GM12878 (cell line): Measurements from ENCODE around the gene EPS8.

ENCODE experiments used
- BRCA1 ChIP-seq: IDR thresholded peaks from 2 replicates; pipeline ENCODE4 v1.6.1; 2011; ENCODE audit warnings: low read depth, low read length, improper control_type of control experiment
- EZH2 ChIP-seq: IDR thresholded peaks from 2 replicates; pipeline ENCODE4 v1.6.1; 2012; ENCODE audit warnings: low read depth, mild to moderate bottlenecking, control low read depth, inconsistent platforms, low read length, borderline replicate concordance; ENCODE audit not compliant: control insufficient read depth
- POLR2A ChIP-seq: IDR thresholded peaks from 2 replicates; pipeline ENCODE4 v1.6.1; 2011; ENCODE audit warnings: low read depth, mild to moderate bottlenecking, low read length
- POLR2AphosphoS5 ChIP-seq: IDR thresholded peaks from 2 replicates; pipeline ENCODE4 v1.6.1; 2011; ENCODE audit warnings: mild to moderate bottlenecking, low read length, inconsistent platforms
- RAD21 ChIP-seq: IDR thresholded peaks from 2 replicates; pipeline ENCODE4 v1.6.1; 2011; ENCODE audit warnings: mild to moderate bottlenecking, low read depth, low read length, moderate library complexity; ENCODE audit not compliant: insufficient read depth
- SIX5 ChIP-seq: IDR thresholded peaks from 2 replicates; pipeline ENCODE4 v1.6.1; 2011; ENCODE audit warnings: mild to moderate bottlenecking, low read depth, low read length, moderate library complexity; ENCODE audit not compliant: severe bottlenecking
- TAF1 ChIP-seq: IDR thresholded peaks from 2 replicates; pipeline ENCODE4 v1.6.1; 2011; ENCODE audit warnings: mild to moderate bottlenecking, low read depth, low read length, borderline replicate concordance
- TF ChIP-seq, protein P1 (sequence below), 3 experiments: IDR thresholded peaks in 2 of 3; conservative IDR thresholded peaks in 1 of 3; 2 replicates each; pipeline ENCODE4 v1.5.1; 2011; ENCODE audit warnings: low read depth in 3 of 3, low read length in 3 of 3, mild to moderate bottlenecking in 3 of 3, control low read depth in 2 of 3, moderate library complexity in 2 of 3, inconsistent platforms in 1 of 3, mixed read lengths in 1 of 3; ENCODE audit not compliant: control insufficient read depth in 2 of 3, insufficient read depth in 1 of 3; ENCODE audit errors: extremely low read depth in 1 of 3
- TF ChIP-seq, protein P2 (sequence below): fragments of 450-650 bp; IDR thresholded peaks from 2 replicates; pipeline ENCODE4 v1.6.1; 2014; ENCODE audit warnings: mild to moderate bottlenecking
- TF ChIP-seq, protein P3 (sequence below): IDR thresholded peaks from 2 replicates; pipeline ENCODE4 v1.6.1; 2011; ENCODE audit warnings: low read depth, mild to moderate bottlenecking, low read length, moderate library complexity, borderline replicate concordance; ENCODE audit errors: extremely low read depth

DNA sequence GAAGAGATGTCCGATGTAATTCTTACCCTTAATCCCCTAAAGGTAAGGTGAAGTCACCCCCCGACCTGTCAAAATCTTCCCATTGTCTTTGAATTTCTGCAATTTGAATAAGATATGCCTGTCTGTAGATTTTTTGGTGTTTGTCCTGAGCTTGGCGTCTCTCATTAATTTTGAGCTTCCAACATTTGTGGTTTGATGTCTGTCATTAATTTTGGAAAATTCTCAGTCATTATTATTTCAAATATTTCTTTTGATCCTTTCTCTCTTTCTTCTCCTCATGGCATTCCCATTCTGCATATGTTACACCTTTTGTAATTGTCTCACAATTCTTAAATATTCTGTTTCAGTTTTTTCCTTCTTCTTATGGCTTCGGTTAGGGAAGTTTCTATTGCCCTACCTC lies 60.1 kb downstream of the EPS8 start:
- TF ChIP-seq RAD21 (no peak), POLR2A (no peak), SIX5 (no peak), POLR2AphosphoS5 (no peak), TAF1 (no peak), BRCA1 (no peak), EZH2 (no peak)
- TF ChIP-seq, protein P1, sequence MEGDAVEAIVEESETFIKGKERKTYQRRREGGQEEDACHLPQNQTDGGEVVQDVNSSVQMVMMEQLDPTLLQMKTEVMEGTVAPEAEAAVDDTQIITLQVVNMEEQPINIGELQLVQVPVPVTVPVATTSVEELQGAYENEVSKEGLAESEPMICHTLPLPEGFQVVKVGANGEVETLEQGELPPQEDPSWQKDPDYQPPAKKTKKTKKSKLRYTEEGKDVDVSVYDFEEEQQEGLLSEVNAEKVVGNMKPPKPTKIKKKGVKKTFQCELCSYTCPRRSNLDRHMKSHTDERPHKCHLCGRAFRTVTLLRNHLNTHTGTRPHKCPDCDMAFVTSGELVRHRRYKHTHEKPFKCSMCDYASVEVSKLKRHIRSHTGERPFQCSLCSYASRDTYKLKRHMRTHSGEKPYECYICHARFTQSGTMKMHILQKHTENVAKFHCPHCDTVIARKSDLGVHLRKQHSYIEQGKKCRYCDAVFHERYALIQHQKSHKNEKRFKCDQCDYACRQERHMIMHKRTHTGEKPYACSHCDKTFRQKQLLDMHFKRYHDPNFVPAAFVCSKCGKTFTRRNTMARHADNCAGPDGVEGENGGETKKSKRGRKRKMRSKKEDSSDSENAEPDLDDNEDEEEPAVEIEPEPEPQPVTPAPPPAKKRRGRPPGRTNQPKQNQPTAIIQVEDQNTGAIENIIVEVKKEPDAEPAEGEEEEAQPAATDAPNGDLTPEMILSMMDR (IDR thresholded peaks at IDR 0.05 in 2 of 3, conservative IDR thresholded peaks at IDR 0.05 in 1 of 3; ENCODE audit: control insufficient read depth in 2 of 3, extremely low read depth in 1 of 3, insufficient read depth in 1 of 3, low read depth in 3 of 3, low read length in 3 of 3) = no peak
- TF ChIP-seq, protein P2, sequence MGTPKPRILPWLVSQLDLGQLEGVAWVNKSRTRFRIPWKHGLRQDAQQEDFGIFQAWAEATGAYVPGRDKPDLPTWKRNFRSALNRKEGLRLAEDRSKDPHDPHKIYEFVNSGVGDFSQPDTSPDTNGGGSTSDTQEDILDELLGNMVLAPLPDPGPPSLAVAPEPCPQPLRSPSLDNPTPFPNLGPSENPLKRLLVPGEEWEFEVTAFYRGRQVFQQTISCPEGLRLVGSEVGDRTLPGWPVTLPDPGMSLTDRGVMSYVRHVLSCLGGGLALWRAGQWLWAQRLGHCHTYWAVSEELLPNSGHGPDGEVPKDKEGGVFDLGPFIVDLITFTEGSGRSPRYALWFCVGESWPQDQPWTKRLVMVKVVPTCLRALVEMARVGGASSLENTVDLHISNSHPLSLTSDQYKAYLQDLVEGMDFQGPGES = no peak
- TF ChIP-seq, protein P3, sequence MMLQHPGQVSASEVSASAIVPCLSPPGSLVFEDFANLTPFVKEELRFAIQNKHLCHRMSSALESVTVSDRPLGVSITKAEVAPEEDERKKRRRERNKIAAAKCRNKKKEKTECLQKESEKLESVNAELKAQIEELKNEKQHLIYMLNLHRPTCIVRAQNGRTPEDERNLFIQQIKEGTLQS = no peak
